Measurements from ENCODE around the gene HGS.

DNA sequence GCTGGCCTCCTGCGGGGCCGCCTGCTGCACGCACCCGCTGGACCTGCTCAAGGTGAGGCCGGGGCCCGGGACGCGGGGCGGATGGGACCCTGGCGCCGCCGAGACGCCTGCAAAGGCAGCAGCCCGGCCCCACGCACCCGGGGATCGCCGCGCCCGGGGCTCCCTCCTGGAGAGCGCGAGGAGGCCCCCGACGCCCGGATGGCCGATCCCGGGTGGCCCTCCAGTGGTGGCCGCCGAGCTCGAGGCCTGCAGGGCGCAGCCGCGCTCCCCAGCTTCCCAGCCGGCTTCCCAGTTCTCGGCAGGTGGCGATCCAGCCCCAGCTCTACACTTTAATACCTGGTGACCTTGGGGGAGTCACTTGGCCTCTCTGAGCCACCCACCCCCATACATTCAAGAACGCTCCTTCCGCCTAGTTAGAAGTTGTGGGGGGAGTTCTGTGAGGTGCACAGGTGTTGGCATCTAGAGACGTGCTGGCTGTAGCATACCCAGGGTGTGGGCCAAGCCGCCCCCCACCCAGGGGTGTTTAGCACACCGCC, 28.7 kb downstream of the HGS start:
- TF ChIP-seq, protein P1, sequence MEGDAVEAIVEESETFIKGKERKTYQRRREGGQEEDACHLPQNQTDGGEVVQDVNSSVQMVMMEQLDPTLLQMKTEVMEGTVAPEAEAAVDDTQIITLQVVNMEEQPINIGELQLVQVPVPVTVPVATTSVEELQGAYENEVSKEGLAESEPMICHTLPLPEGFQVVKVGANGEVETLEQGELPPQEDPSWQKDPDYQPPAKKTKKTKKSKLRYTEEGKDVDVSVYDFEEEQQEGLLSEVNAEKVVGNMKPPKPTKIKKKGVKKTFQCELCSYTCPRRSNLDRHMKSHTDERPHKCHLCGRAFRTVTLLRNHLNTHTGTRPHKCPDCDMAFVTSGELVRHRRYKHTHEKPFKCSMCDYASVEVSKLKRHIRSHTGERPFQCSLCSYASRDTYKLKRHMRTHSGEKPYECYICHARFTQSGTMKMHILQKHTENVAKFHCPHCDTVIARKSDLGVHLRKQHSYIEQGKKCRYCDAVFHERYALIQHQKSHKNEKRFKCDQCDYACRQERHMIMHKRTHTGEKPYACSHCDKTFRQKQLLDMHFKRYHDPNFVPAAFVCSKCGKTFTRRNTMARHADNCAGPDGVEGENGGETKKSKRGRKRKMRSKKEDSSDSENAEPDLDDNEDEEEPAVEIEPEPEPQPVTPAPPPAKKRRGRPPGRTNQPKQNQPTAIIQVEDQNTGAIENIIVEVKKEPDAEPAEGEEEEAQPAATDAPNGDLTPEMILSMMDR (IDR thresholded peaks at IDR 0.05): peak in 2 of 5 experiments; percentile 8 to 42
- no peak for TF ChIP-seq POLR2A (IDR thresholded peaks at IDR 0.05)

Measured in transverse colon (tissue), 3 donors.